ENCODE data around the gene ASPSCR1.

Gene ASPSCR1

GRCh38 chr17:82034371-82035011 lies 57.1 kb downstream of the ASPSCR1 start:
- Histone ChIP-seq H3K9me3 (ENCODE audit: control extremely low read depth in 1 of 5, control insufficient read depth in 4 of 5, insufficient read depth in 2 of 5, low read depth in 1 of 5, low read length in 4 of 5) (no peaks in the 10 kb centered on the region), H3K4me1 (ENCODE audit: control extremely low read depth in 1 of 4, control insufficient read depth in 4 of 4, insufficient read depth in 4 of 4, low read length in 3 of 4) (peaks cover 0 to 39% (median 37%) of the 10 kb centered on the region in 4 experiments), H3K27me3 (replicated peaks in 2 of 5; ENCODE audit: control insufficient read depth in 4 of 5, insufficient read depth in 5 of 5, low read length in 4 of 5) (no peaks in the 10 kb centered on the region), H3K36me3 (ENCODE audit: control insufficient read depth in 4 of 4, insufficient read depth in 4 of 4, low read length in 3 of 4) (peaks cover 0 to 14% (median 2%) of the 10 kb centered on the region in 4 experiments), H3K4me3 (ENCODE audit: control insufficient read depth in 1 of 7, extremely low read depth in 1 of 7, insufficient read depth in 4 of 7, low read depth in 2 of 7, low read length in 6 of 7) (no peak overlapping the region), H3K27ac (ENCODE audit: insufficient read depth in 1 of 2, low read depth in 1 of 2, low read length in 2 of 2, poor library complexity in 1 of 2, severe bottlenecking in 2 of 2) (no peak overlapping the region)
- ChIA-PET CTCF (interaction anchor here (0.6 to 1.2 kb wide), 3 partner anchors 9 to 120 kb away, joined by 3 to 4 read pairs (median 3); no protein-coding TSS in a partner anchor), POLR2A (no interaction called here)
- WGBS (ENCODE audit: insufficient coverage): 97% methylated on average over 20 of the region's 23 CpGs
- no peak for DNase-seq

GRCh38 chr17:82035488-82035887 lies 58.1 kb downstream of the ASPSCR1 start:
- no peak overlapping the region for H3K4me3 ChIP-seq (ENCODE audit: control insufficient read depth in 1 of 7, extremely low read depth in 1 of 7, insufficient read depth in 4 of 7, low read depth in 2 of 7, low read length in 6 of 7)

GRCh38 chr17:82035956-82036633 lies 58.7 kb downstream of the ASPSCR1 start:
- Histone ChIP-seq H3K9me3 (ENCODE audit: control extremely low read depth in 1 of 5, control insufficient read depth in 4 of 5, insufficient read depth in 2 of 5, low read depth in 1 of 5, low read length in 4 of 5) (no peaks in the 10 kb centered on the region), H3K4me1 (ENCODE audit: control extremely low read depth in 1 of 4, control insufficient read depth in 4 of 4, insufficient read depth in 4 of 4, low read length in 3 of 4) (peaks cover 0 to 29% (median 24%) of the 10 kb centered on the region in 4 experiments), H3K27ac (ENCODE audit: insufficient read depth in 1 of 2, low read depth in 1 of 2, low read length in 2 of 2, poor library complexity in 1 of 2, severe bottlenecking in 2 of 2) (no peak overlapping the region), H3K4me3 (ENCODE audit: control insufficient read depth in 1 of 7, extremely low read depth in 1 of 7, insufficient read depth in 4 of 7, low read depth in 2 of 7, low read length in 6 of 7) (peak overlapping the region in 6 of 7 experiments; percentile 59 to 83 (median 78)), H3K36me3 (ENCODE audit: control insufficient read depth in 4 of 4, insufficient read depth in 4 of 4, low read length in 3 of 4) (peaks cover 0 to 14% (median 2%) of the 10 kb centered on the region in 4 experiments), H3K27me3 (replicated peaks in 2 of 5; ENCODE audit: control insufficient read depth in 4 of 5, insufficient read depth in 5 of 5, low read length in 4 of 5) (no peaks in the 10 kb centered on the region)
- ChIA-PET POLR2A (no interaction called here), CTCF (interaction anchor here (0.8 to 1.4 kb wide), 4 partner anchors 16 to 108 kb away, joined by 3 to 4 read pairs (median 3); no protein-coding TSS in a partner anchor)
- DNase-seq: no peak
- WGBS (ENCODE audit: insufficient coverage): 94% methylated on average over 17 of the region's 20 CpGs

More at GRCh38 chr17:82035488-82035887, 58.1 kb downstream of the ASPSCR1 start:
- no peaks in the 10 kb centered on the region for H3K9me3 ChIP-seq (ENCODE audit: control extremely low read depth in 1 of 5, control insufficient read depth in 4 of 5, insufficient read depth in 2 of 5, low read depth in 1 of 5, low read length in 4 of 5)
- WGBS (ENCODE audit: insufficient coverage): 95% methylated on average over 8 of the region's 8 CpGs
- CTCF ChIA-PET: interaction anchor here (0.8 to 1.4 kb wide), 3 partner anchors 10 to 109 kb away, joined by 3 read pairs; no protein-coding TSS in a partner anchor
- H3K36me3 ChIP-seq (ENCODE audit: control insufficient read depth in 4 of 4, insufficient read depth in 4 of 4, low read length in 3 of 4): peaks cover 0 to 14% (median 2%) of the 10 kb centered on the region in 4 experiments
- H3K4me1 ChIP-seq (ENCODE audit: control extremely low read depth in 1 of 4, control insufficient read depth in 4 of 4, insufficient read depth in 4 of 4, low read length in 3 of 4): peaks cover 0 to 35% (median 30%) of the 10 kb centered on the region in 4 experiments
- no peak for DNase-seq
- H3K27me3 ChIP-seq (replicated peaks in 2 of 5; ENCODE audit: control insufficient read depth in 4 of 5, insufficient read depth in 5 of 5, low read length in 4 of 5): no peaks in the 10 kb centered on the region
- no peak overlapping the region for H3K27ac ChIP-seq (ENCODE audit: insufficient read depth in 1 of 2, low read depth in 1 of 2, low read length in 2 of 2, poor library complexity in 1 of 2, severe bottlenecking in 2 of 2)
- POLR2A ChIA-PET: no interaction called here

- WGBS (ENCODE audit: insufficient coverage): 61% methylated on average over 16 of the region's 23 CpGs
- peaks cover 0 to 27% (median 24%) of the 10 kb centered on the region in 4 experiments for H3K4me1 ChIP-seq (ENCODE audit: control extremely low read depth in 1 of 4, control insufficient read depth in 4 of 4, insufficient read depth in 4 of 4, low read length in 3 of 4)
- ChIA-PET CTCF (interaction anchor here (1.0 kb wide), 2 partner anchors 68 to 70 kb away, joined by 3 to 4 read pairs; no protein-coding TSS in a partner anchor), POLR2A (no interaction called here)
- DNase-seq: no peak
- H3K4me3 ChIP-seq (ENCODE audit: control insufficient read depth in 1 of 7, extremely low read depth in 1 of 7, insufficient read depth in 4 of 7, low read depth in 2 of 7, low read length in 6 of 7): peak overlapping the region; percentile 40 to 83 (median 74)
- H3K9me3 ChIP-seq (ENCODE audit: control extremely low read depth in 1 of 5, control insufficient read depth in 4 of 5, insufficient read depth in 2 of 5, low read depth in 1 of 5, low read length in 4 of 5): no peaks in the 10 kb centered on the region
- peaks cover 0 to 14% (median 2%) of the 10 kb centered on the region in 4 experiments for H3K36me3 ChIP-seq (ENCODE audit: control insufficient read depth in 4 of 4, insufficient read depth in 4 of 4, low read length in 3 of 4)
- peak overlapping the region in 1 of 2 experiments; percentile 66 for H3K27ac ChIP-seq (ENCODE audit: insufficient read depth in 1 of 2, low read depth in 1 of 2, low read length in 2 of 2, poor library complexity in 1 of 2, severe bottlenecking in 2 of 2)
- no peaks in the 10 kb centered on the region for H3K27me3 ChIP-seq (replicated peaks in 2 of 5; ENCODE audit: control insufficient read depth in 4 of 5, insufficient read depth in 5 of 5, low read length in 4 of 5)
Measured at GRCh38 chr17:82036634-82037091, 59.2 kb downstream of the ASPSCR1 start.

- peaks cover 0 to 14% (median 2%) of the 10 kb centered on the region in 4 experiments for H3K36me3 ChIP-seq (ENCODE audit: control insufficient read depth in 4 of 4, insufficient read depth in 4 of 4, low read length in 3 of 4)
- peak; percentile 96 to 98 (median 97) for DNase-seq
- H3K9me3 ChIP-seq (ENCODE audit: control extremely low read depth in 1 of 5, control insufficient read depth in 4 of 5, insufficient read depth in 2 of 5, low read depth in 1 of 5, low read length in 4 of 5): no peaks in the 10 kb centered on the region
- peak within 1 kb of the TSS; percentile 40 to 83 (median 74) for H3K4me3 ChIP-seq (ENCODE audit: control insufficient read depth in 1 of 7, extremely low read depth in 1 of 7, insufficient read depth in 4 of 7, low read depth in 2 of 7, low read length in 6 of 7)
- H3K27ac ChIP-seq (ENCODE audit: insufficient read depth in 1 of 2, low read depth in 1 of 2, low read length in 2 of 2, poor library complexity in 1 of 2, severe bottlenecking in 2 of 2): peak within 1 kb of the TSS in 1 of 2 experiments; percentile 66
- POLR2A ChIA-PET: interaction anchor here (0.8 to 1.0 kb wide), 3 partner anchors 60 to 61 kb away, joined by 3 to 5 read pairs (median 4); partner anchors contain the start of genes ASPSCR1 and FASN
- H3K27me3 ChIP-seq (replicated peaks in 2 of 5; ENCODE audit: control insufficient read depth in 4 of 5, insufficient read depth in 5 of 5, low read length in 4 of 5): no peaks in the 10 kb centered on the region
- CTCF ChIA-PET: interaction anchor here (0.8 to 1.6 kb wide), 15 partner anchors 9 to 164 kb away, joined by 3 to 8 read pairs (median 3); partner anchors contain the start of gene DUS1L
- 0% methylated on average over 92 of the region's 92 CpGs for WGBS (ENCODE audit: insufficient coverage)
- peaks cover 0 to 23% (median 19%) of the 10 kb centered on the region in 4 experiments for H3K4me1 ChIP-seq (ENCODE audit: control extremely low read depth in 1 of 4, control insufficient read depth in 4 of 4, insufficient read depth in 4 of 4, low read length in 3 of 4)
Measured at GRCh38 chr17:82037092-82037888, 59.9 kb downstream of the ASPSCR1 start, which contains the start of gene DCXR. Gene DCXR (minus strand): TSS chr17:82037697. CDS start chr17:82037682, 15 bp downstream.

GRCh38 chr17:82037889-82038195 lies 60.4 kb downstream of the ASPSCR1 start:
- Histone ChIP-seq H3K4me1 (ENCODE audit: control extremely low read depth in 1 of 4, control insufficient read depth in 4 of 4, insufficient read depth in 4 of 4, low read length in 3 of 4) (peaks cover 0 to 17% (median 15%) of the 10 kb centered on the region in 4 experiments), H3K36me3 (ENCODE audit: control insufficient read depth in 4 of 4, insufficient read depth in 4 of 4, low read length in 3 of 4) (peaks cover 0 to 14% (median 2%) of the 10 kb centered on the region in 4 experiments), H3K9me3 (ENCODE audit: control extremely low read depth in 1 of 5, control insufficient read depth in 4 of 5, insufficient read depth in 2 of 5, low read depth in 1 of 5, low read length in 4 of 5) (no peaks in the 10 kb centered on the region), H3K4me3 (ENCODE audit: control insufficient read depth in 1 of 7, extremely low read depth in 1 of 7, insufficient read depth in 4 of 7, low read depth in 2 of 7, low read length in 6 of 7) (peak overlapping the region in 6 of 7 experiments; percentile 35 to 83 (median 72)), H3K27me3 (replicated peaks in 2 of 5; ENCODE audit: control insufficient read depth in 4 of 5, insufficient read depth in 5 of 5, low read length in 4 of 5) (no peaks in the 10 kb centered on the region), H3K27ac (ENCODE audit: insufficient read depth in 1 of 2, low read depth in 1 of 2, low read length in 2 of 2, poor library complexity in 1 of 2, severe bottlenecking in 2 of 2) (no peak overlapping the region)
- no peak for DNase-seq
- ChIA-PET POLR2A (interaction anchor here (0.8 to 1.0 kb wide), 3 partner anchors 60 to 61 kb away, joined by 3 to 5 read pairs (median 4); partner anchors contain the start of genes ASPSCR1 and FASN), CTCF (interaction anchor here (0.8 to 1.6 kb wide), 15 partner anchors 8 to 163 kb away, joined by 3 to 8 read pairs (median 3); partner anchors contain the start of gene DUS1L)
- 8% methylated on average over 10 of the region's 10 CpGs for WGBS (ENCODE audit: insufficient coverage)

All from common myeloid progenitor, CD34-positive (primary cell).